HG03565 (cell line): ENCODE measurements around the gene SARM1.
"Not testable (repeated sequence)": the region's sequence is repeated elsewhere in the genome, so short reads cannot be mapped to it uniquely, and the experiment has no call there.

Experiments used
- ATAC-seq: cut with Tn5 transposase; IDR thresholded peaks from one replicate; pipeline ENCODE4 v1.9.1; 2021; ENCODE audit warnings: mild to moderate bottlenecking, moderate library complexity; ENCODE audit not compliant: unreplicated experiment

The SARM1 gene

GRCh38 chr17:28415886-28416285 is 44.4 kb downstream of the SARM1 start:
- no peak for ATAC-seq

GRCh38 chr17:28416703-28417311 is 45.3 kb downstream of the SARM1 start:
- peak; percentile 74 for ATAC-seq

GRCh38 chr17:28421787-28422305 is 50.4 kb downstream of the SARM1 start:
- ATAC-seq, result no peak

- ATAC-seq, result no peak
These were observed 53.7 kb downstream of the SARM1 start for GRCh38 chr17:28425206-28425605.

GRCh38 chr17:28426081-28426519 is 54.6 kb downstream of the SARM1 start:
- no peak for ATAC-seq

GRCh38 chr17:28427371-28427770 is 55.9 kb downstream of the SARM1 start:
- ATAC-seq, result no peak

- ATAC-seq, result not testable (repeated sequence)
These were observed 56.5 kb downstream of the SARM1 start for GRCh38 chr17:28427982-28428381.

GRCh38 chr17:28433721-28434120 is 62.2 kb downstream of the SARM1 start:
- ATAC-seq, result no peak

- ATAC-seq, result not testable (repeated sequence)
These were observed 62.8 kb downstream of the SARM1 start for GRCh38 chr17:28434326-28434725.

- no peak for ATAC-seq
These were observed 72.6 kb downstream of the SARM1 start for GRCh38 chr17:28443901-28444638.

- no peak for ATAC-seq
These were observed 75.4 kb downstream of the SARM1 start for GRCh38 chr17:28446716-28447395.

- ATAC-seq, result no peak
These were observed 75.9 kb downstream of the SARM1 start for GRCh38 chr17:28447396-28447760.

GRCh38 chr17:28449859-28450258 is 78.4 kb downstream of the SARM1 start:
- ATAC-seq, result no peak
